DMS 273 (cell line): ENCODE measurements around the gene MOG.
"Not testable (repeated sequence)": the region's sequence is repeated elsewhere in the genome, so short reads cannot be mapped to it uniquely, and the experiment has no call there.

Source experiments
- DNase-seq: peaks from one replicate; lab custom pipeline; 2025; ENCODE audit not compliant: unreplicated experiment; lab: John Stamatoyannopoulos, UW

The MOG gene

GRCh38 chr6:29637247-29637646, 19.6 kb upstream of the MOG start:
- DNase-seq: no peak

- no peak for DNase-seq
Observed at GRCh38 chr6:29641430-29642148, 15.3 kb upstream of the MOG start.

- DNase-seq: peak; percentile 76
Observed at GRCh38 chr6:29647927-29648642, 8.8 kb upstream of the MOG start.

- DNase-seq: peak; percentile 99
Observed at GRCh38 chr6:29649701-29650673, 6.9 kb upstream of the MOG start.

GRCh38 chr6:29651413-29652197, 5.3 kb upstream of the MOG start:
- DNase-seq: peak; percentile 54

- no peak for DNase-seq
Observed at GRCh38 chr6:29652198-29652584, 4.7 kb upstream of the MOG start.

- DNase-seq: peak; percentile 85
Observed at GRCh38 chr6:29653452-29654038, 3.3 kb upstream of the MOG start.

- no peak for DNase-seq
Observed at GRCh38 chr6:29655658-29656057, 1.2 kb upstream of the MOG start.

GRCh38 chr6:29656157-29656556, 735 bp upstream of the MOG start:
- DNase-seq: no peak

GRCh38 chr6:29661071-29661470, 4.2 kb downstream of the MOG start:
- DNase-seq: no peak

GRCh38 chr6:29661502-29662141, 4.7 kb downstream of the MOG start:
- DNase-seq: not testable (repeated sequence)

GRCh38 chr6:29663300-29664042, 6.6 kb downstream of the MOG start:
- no peak for DNase-seq

GRCh38 chr6:29665942-29666825, 9.3 kb downstream of the MOG start:
- DNase-seq: no peak

GRCh38 chr6:29666826-29667130, 9.9 kb downstream of the MOG start:
- DNase-seq: no peak

GRCh38 chr6:29667158-29667557, 10.3 kb downstream of the MOG start:
- no peak for DNase-seq

- no peak for DNase-seq
Observed at GRCh38 chr6:29671026-29671425, 14.1 kb downstream of the MOG start.

GRCh38 chr6:29672116-29672515, 15.2 kb downstream of the MOG start:
- DNase-seq: not testable (repeated sequence)

GRCh38 chr6:29673161-29673560, 16.3 kb downstream of the MOG start:
- no peak for DNase-seq
